GM23338 (cell line): ENCODE data around the gene TNFAIP8L1. TPM values are rescaled to one million over a fixed set of nuclear protein-coding genes. Genes with fewer than 3 reads are reported as not detected.

ENCODE experiments used
- ATAC-seq: fragments of 200-7000 bp; cut with Tn5 transposase; 3 replicates; pipeline ENCODE4 v1.9.1; 2020
- DNase-seq: peaks from one replicate; pipeline ENCODE4 v3.0.0-alpha.2; 2015; ENCODE audit warnings: low spot score
- H2AFZ ChIP-seq: fragments of 200-600 bp; sonication (generic); 2 replicates; pipeline ENCODE4 v1.8.0; 2016; ENCODE audit warnings: antibody characterized with exemption, mild to moderate bottlenecking, moderate library complexity
- H3F3A ChIP-seq: fragments of 200-600 bp; sonication (generic); replicated peaks from 2 replicates; pipeline ENCODE4 v1.8.0; 2017; ENCODE audit warnings: antibody characterized with exemption, mixed run types, low read depth
- H3K27ac ChIP-seq: fragments of 200-600 bp; sonication (generic); 2 replicates; pipeline ENCODE4 v1.6.1; 2016; ENCODE audit warnings: low read depth
- H3K27me3 ChIP-seq: fragments of 200-600 bp; sonication (generic); 2 replicates; pipeline ENCODE4 v1.8.0; 2016; ENCODE audit warnings: mild to moderate bottlenecking, mixed run types, moderate library complexity; ENCODE audit not compliant: insufficient read depth
- H3K36me3 ChIP-seq: fragments of 200-600 bp; sonication (generic); 2 replicates; pipeline ENCODE4 v1.8.0; 2016; ENCODE audit warnings: mild to moderate bottlenecking; ENCODE audit not compliant: insufficient read depth
- H3K4me1 ChIP-seq: fragments of 200-600 bp; sonication (generic); 2 replicates; pipeline ENCODE4 v1.8.0; 2016; ENCODE audit warnings: mild to moderate bottlenecking, moderate library complexity; ENCODE audit not compliant: insufficient read depth
- H3K4me2 ChIP-seq: fragments of 200-600 bp; sonication (generic); 2 replicates; pipeline ENCODE4 v1.7.1; 2017; ENCODE audit warnings: mixed run types
- H3K4me3 ChIP-seq: fragments of 200-600 bp; sonication (generic); 2 replicates; pipeline ENCODE4 v1.6.1; 2016; ENCODE audit warnings: mixed run types
- H3K79me2 ChIP-seq: fragments of 200-600 bp; sonication (generic); replicated peaks from 2 replicates; pipeline ENCODE4 v1.8.0; 2017; ENCODE audit warnings: mild to moderate bottlenecking; ENCODE audit not compliant: insufficient read depth
- H3K9me2 ChIP-seq: fragments of 200-600 bp; sonication (generic); 2 replicates; pipeline ENCODE4 v1.8.0; 2017; ENCODE audit not compliant: insufficient read depth
- H4K20me1 ChIP-seq: fragments of 200-600 bp; sonication (generic); replicated peaks from 2 replicates; pipeline ENCODE4 v1.8.0; 2017; ENCODE audit warnings: mild to moderate bottlenecking; ENCODE audit not compliant: insufficient read depth
- H3K27ac Mint-ChIP-seq: 2 replicates; pipeline ENCODE4 v1.8.0; 2020; ENCODE audit warnings: inconsistent platforms, mild to moderate bottlenecking, moderate library complexity, mixed read lengths
- H3K27me3 Mint-ChIP-seq: 3 replicates; pipeline ENCODE4 v1.8.0; 2022; ENCODE audit warnings: low read depth, mild to moderate bottlenecking, moderate library complexity, mixed read lengths, inconsistent platforms; ENCODE audit not compliant: insufficient read depth, poor library complexity
- H3K36me3 Mint-ChIP-seq: 3 replicates; pipeline ENCODE4 v1.8.0; 2021; ENCODE audit warnings: low read depth, mild to moderate bottlenecking, inconsistent platforms, moderate library complexity, mixed read lengths
- H3K4me1 Mint-ChIP-seq: 3 replicates; pipeline ENCODE4 v1.8.0; 2020; ENCODE audit warnings: mild to moderate bottlenecking, inconsistent platforms, mixed read lengths
- H3K4me3 Mint-ChIP-seq: 3 replicates; pipeline ENCODE4 v1.8.0; 2021; ENCODE audit warnings: moderate library complexity, mild to moderate bottlenecking, inconsistent platforms, mixed read lengths
- H3K9me3 Mint-ChIP-seq: 3 replicates; pipeline ENCODE4 v1.8.0; 2020; ENCODE audit warnings: moderate library complexity, mild to moderate bottlenecking, inconsistent platforms, mixed read lengths
- CREB1 ChIP-seq: fragments of 250-450 bp; sonication (Bioruptor Pico); IDR thresholded peaks from 2 replicates; pipeline ENCODE4 v1.5.0; 2020; ENCODE audit warnings: low read depth, mild to moderate bottlenecking, moderate library complexity
- EZH2 ChIP-seq: fragments of 200-600 bp; sonication (generic); IDR thresholded peaks from one replicate; pipeline ENCODE4 v1.8.0; 2017; ENCODE audit warnings: antibody characterized with exemption, mild to moderate bottlenecking, low read depth; ENCODE audit not compliant: unreplicated experiment
- EZH2phosphoT487 ChIP-seq: fragments of 200-600 bp; sonication (generic); IDR thresholded peaks from one replicate; pipeline ENCODE4 v1.8.1; 2018; ENCODE audit warnings: antibody characterized with exemption; ENCODE audit not compliant: unreplicated experiment
- NANOG ChIP-seq: IDR thresholded peaks from 2 replicates; pipeline ENCODE4 v1.6.1; 2016; ENCODE audit warnings: antibody characterized with exemption, borderline replicate concordance
- POLR2AphosphoS5 ChIP-seq: IDR thresholded peaks from 2 replicates; pipeline ENCODE4 v1.6.1; 2016; ENCODE audit warnings: antibody characterized with exemption, low read depth
- STAT1 ChIP-seq: IDR thresholded peaks from one replicate; pipeline ENCODE4 v1.6.1; 2016; ENCODE audit warnings: antibody characterized with exemption; ENCODE audit not compliant: unreplicated experiment
- ZNF331 ChIP-seq: fragments of 250-450 bp; sonication (Bioruptor Pico); IDR thresholded peaks from 2 replicates; pipeline ENCODE4 v1.5.0; 2020; ENCODE audit warnings: low read depth, mild to moderate bottlenecking, moderate library complexity
- ZNF462 ChIP-seq: fragments of 250-450 bp; sonication (Bioruptor Pico); IDR thresholded peaks from 2 replicates; pipeline ENCODE4 v1.5.0; 2020; ENCODE audit warnings: mild to moderate bottlenecking, moderate library complexity
- polyA plus RNA-seq: library from polyadenylated mRNA; unstranded; fragments of >200 nt; fragmentation: Nextera tagmentation; extraction: Ambion mirVana; gene quantifications from 2 replicates; pipeline ENCODE4 v1.2.1, GENCODE V29; 2016
- total RNA-seq: library from RNA; depleted of rRNA; stranded (reverse); fragments of >200 nt; shearing (Covaris generic); gene quantifications from 2 replicates; pipeline ENCODE4 v1.2.3, GENCODE V29; 2014
- TF ChIP-seq, protein P1 (sequence below), 2 experiments: fragments of 200-600 bp in 1 of 2; sonication (generic) in 1 of 2; conservative IDR thresholded peaks; 2 replicates each; pipeline versions ENCODE4 v1.5.1 to v1.6.1; 2016 to 2017; ENCODE audit warnings: antibody characterized with exemption in 2 of 2, low read depth in 2 of 2, mild to moderate bottlenecking in 2 of 2, moderate library complexity in 1 of 2

Gene TNFAIP8L1
- total and polyA plus RNA-seq, 2 experiments from 2014 or later: 2.7 to 4.1 TPM

GRCh38 chr19:4697304-4697703 is 58.0 kb downstream of the TNFAIP8L1 start:
- Histone ChIP-seq H3K4me3 (no peak overlapping the region), H3K4me1 (no peaks in the 10 kb centered on the region), H2AFZ (no peak overlapping the region), H3K4me2 (no peak overlapping the region), H4K20me1 (no peaks in the 10 kb centered on the region; the same call in 1 of the 2 replicates), H3K9me2 (no peaks in the 10 kb centered on the region), H3K27me3 (no peaks in the 10 kb centered on the region), H3K79me2 (no peaks in the 10 kb centered on the region), H3F3A (0 out of 2 replicates have a peak, but pooled peaks cover 3% of the 10 kb centered on the region), H3K27ac (no peak overlapping the region), H3K36me3 (peaks cover 23% of the 10 kb centered on the region)
- no peak for ATAC-seq
- H3K9me3 Mint-ChIP-seq: no peaks in the 10 kb centered on the region
- TF ChIP-seq STAT1 (no peak), CREB1 (no peak)
- H3K27me3 Mint-ChIP-seq: peaks cover 16% of the 10 kb centered on the region
- no peak overlapping the region for H3K4me3 Mint-ChIP-seq
- no peak for DNase-seq
- H3K36me3 Mint-ChIP-seq: peaks cover 67% of the 10 kb centered on the region
- H3K27ac Mint-ChIP-seq: peak overlapping the region; percentile 85; the same call in 1 of the 2 replicates
- H3K4me1 Mint-ChIP-seq: no peaks in the 10 kb centered on the region

DNA sequence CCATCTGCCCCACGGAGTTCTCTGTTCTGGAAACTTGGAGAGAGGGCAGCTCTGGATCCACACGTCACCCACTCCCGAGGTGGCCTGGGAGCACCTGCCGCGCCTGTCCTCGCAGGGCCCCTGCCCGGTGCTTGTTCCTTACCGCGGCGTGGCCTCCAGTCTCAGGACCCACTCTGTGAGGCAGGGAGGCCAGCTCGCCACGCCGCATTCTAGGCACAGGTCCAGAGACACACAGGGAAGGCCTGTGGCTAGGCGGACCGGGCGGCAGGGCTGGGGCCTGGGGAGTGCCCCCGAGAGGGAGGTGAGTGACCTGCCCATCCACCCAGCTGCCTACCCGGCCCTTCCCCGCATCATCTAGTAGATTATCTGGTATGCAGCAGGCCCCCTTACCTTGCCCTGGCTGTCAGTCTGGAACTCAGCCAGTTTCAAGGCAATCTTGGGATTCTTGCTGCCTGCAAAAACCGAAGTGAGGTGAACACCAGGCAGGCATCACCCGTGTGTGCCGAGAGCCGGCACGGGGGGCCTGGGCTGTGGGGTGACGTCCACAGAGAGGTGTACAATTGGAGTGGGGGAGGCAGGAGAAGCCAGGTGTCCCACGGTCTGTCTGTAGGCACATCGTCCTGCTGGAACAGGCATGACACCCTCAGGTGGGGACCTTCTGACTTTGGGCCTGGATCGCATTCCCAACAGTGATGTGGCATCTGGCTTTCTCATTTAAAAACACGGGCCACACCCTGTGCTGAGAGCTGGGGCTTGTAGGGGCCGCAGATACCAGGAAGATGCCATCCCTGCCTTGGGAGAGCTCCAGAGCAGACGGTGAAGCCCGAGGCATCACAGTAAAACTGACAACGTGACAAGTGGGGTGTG is 60.7 kb downstream of the TNFAIP8L1 start:
- no peak overlapping the region for H3K27ac ChIP-seq
- H3K27me3 Mint-ChIP-seq: peaks cover 9% of the 10 kb centered on the region
- H3K4me1 ChIP-seq: no peaks in the 10 kb centered on the region
- H3F3A ChIP-seq: 0 out of 2 replicates have a peak, but pooled peaks cover 3% of the 10 kb centered on the region
- no peak overlapping the region for H3K4me3 ChIP-seq
- H3K27ac Mint-ChIP-seq: no peak overlapping the region
- no peaks in the 10 kb centered on the region for H3K27me3 ChIP-seq
- H4K20me1 ChIP-seq: no peaks in the 10 kb centered on the region; the same call in 1 of the 2 replicates
- H3K79me2 ChIP-seq: no peaks in the 10 kb centered on the region
- DNase-seq (no peak), ATAC-seq (no peak)
- no peaks in the 10 kb centered on the region for H3K9me3 Mint-ChIP-seq
- no peak overlapping the region for H3K4me3 Mint-ChIP-seq
- no peaks in the 10 kb centered on the region for H3K9me2 ChIP-seq
- no peaks in the 10 kb centered on the region for H3K4me1 Mint-ChIP-seq
- peaks cover 12% of the 10 kb centered on the region; the same call in 1 of the 2 replicates for H3K36me3 ChIP-seq
- no peak overlapping the region for H2AFZ ChIP-seq
- H3K4me2 ChIP-seq: no peak overlapping the region
- peaks cover 60% of the 10 kb centered on the region for H3K36me3 Mint-ChIP-seq
- TF ChIP-seq NANOG (no peak), EZH2 (no peak), ZNF462 (no peak), ZNF331 (no peak), EZH2phosphoT487 (no peak), POLR2AphosphoS5 (no peak), STAT1 (no peak), CREB1 (no peak)
- TF ChIP-seq, protein P1, sequence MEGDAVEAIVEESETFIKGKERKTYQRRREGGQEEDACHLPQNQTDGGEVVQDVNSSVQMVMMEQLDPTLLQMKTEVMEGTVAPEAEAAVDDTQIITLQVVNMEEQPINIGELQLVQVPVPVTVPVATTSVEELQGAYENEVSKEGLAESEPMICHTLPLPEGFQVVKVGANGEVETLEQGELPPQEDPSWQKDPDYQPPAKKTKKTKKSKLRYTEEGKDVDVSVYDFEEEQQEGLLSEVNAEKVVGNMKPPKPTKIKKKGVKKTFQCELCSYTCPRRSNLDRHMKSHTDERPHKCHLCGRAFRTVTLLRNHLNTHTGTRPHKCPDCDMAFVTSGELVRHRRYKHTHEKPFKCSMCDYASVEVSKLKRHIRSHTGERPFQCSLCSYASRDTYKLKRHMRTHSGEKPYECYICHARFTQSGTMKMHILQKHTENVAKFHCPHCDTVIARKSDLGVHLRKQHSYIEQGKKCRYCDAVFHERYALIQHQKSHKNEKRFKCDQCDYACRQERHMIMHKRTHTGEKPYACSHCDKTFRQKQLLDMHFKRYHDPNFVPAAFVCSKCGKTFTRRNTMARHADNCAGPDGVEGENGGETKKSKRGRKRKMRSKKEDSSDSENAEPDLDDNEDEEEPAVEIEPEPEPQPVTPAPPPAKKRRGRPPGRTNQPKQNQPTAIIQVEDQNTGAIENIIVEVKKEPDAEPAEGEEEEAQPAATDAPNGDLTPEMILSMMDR (conservative IDR thresholded peaks at IDR 0.05; ENCODE audit: low read depth in 2 of 2): no peak
